MG63 (cell line): ENCODE measurements around the gene PSG2. TPM values are rescaled to one million over a fixed set of nuclear protein-coding genes. Genes with fewer than 3 reads are reported as not detected.
"Not testable (repeated sequence)": the region's sequence is repeated elsewhere in the genome, so short reads cannot be mapped to it uniquely, and the experiment has no call there.

Experiments used
- DNase-seq: peaks from one replicate; pipeline ENCODE4 v3.0.0-alpha.2; 2020
- H3K27me3 ChIP-seq: fragments of 250-450 bp; sonication (Bioruptor Pico); 2 replicates; pipeline ENCODE4 v1.5.1; 2020; ENCODE audit warnings: mild to moderate bottlenecking, moderate library complexity
- H3K36me3 ChIP-seq: fragments of 250-450 bp; sonication (Bioruptor Pico); 2 replicates; pipeline ENCODE4 v1.5.1; 2020; ENCODE audit warnings: mild to moderate bottlenecking, moderate library complexity
- H3K4me3 ChIP-seq: fragments of 250-450 bp; sonication (Bioruptor Pico); 2 replicates; pipeline ENCODE4 v1.5.1; 2020; ENCODE audit warnings: mild to moderate bottlenecking, moderate library complexity
- H3K9me3 ChIP-seq: fragments of 250-450 bp; sonication (Bioruptor Pico); 2 replicates; pipeline ENCODE4 v1.5.1; 2020; ENCODE audit warnings: mild to moderate bottlenecking, moderate library complexity
- total RNA-seq: library from RNA; depleted of rRNA; stranded (reverse); fragments of >200 nt; shearing (Covaris generic); gene quantifications from 2 replicates; pipeline ENCODE4 v1.2.3, GENCODE V29; 2014; ENCODE audit warnings: low replicate concordance; rRNA removed

The PSG2 gene
- total RNA-seq, 1 experiment from 2014 or later: not detected

DNA sequence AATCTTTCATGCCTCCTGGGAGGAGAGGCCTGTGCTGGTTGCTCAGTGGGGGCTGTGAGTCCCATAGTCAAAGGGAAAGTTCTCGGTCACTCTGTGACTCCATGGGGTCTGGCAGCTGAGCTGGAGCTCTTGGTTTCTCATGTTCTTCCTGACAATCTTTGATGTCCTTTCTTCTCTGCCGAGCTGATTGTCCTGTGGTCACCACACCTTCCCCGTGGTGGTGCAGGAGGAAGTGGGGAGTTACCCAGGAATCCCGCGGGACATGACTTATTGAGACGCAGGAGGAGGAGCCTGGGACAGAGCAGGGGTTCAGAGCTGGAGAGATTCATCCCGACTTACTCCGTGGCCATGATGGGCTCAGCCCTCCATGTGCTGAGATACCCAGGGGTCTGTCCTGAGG is 55.4 kb downstream of the PSG2 start:
- not testable (repeated sequence) for H3K4me3 ChIP-seq, DNase-seq, H3K36me3 ChIP-seq, H3K9me3 ChIP-seq, H3K27me3 ChIP-seq

DNA sequence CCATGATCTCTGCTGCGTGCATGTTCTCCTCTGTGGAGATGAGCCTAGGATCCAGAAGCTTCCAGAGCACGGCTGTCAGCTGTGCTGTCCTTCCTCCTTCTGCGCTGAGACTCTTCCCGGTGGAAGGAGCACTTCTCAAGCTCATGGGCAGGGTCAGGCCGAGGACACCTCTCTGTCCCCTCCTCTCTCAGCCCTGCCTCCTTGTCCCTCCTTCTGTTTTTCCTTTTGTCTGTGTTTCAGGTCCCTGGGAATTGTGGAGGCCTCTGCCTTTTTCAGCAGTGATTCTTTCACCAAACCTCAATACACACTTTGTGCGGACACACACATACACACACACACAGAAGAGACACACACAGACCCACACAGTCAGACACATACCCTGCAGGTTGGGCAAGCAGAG is 56.1 kb downstream of the PSG2 start, which contains the start of gene PSG11:
Gene PSG11 (minus strand): TSS at position 101 of the 400 bp plus-strand sequence. CDS start 97 bp downstream, at position 4.
- not testable (repeated sequence) for H3K4me3 ChIP-seq, DNase-seq, H3K36me3 ChIP-seq, H3K27me3 ChIP-seq, H3K9me3 ChIP-seq

DNA sequence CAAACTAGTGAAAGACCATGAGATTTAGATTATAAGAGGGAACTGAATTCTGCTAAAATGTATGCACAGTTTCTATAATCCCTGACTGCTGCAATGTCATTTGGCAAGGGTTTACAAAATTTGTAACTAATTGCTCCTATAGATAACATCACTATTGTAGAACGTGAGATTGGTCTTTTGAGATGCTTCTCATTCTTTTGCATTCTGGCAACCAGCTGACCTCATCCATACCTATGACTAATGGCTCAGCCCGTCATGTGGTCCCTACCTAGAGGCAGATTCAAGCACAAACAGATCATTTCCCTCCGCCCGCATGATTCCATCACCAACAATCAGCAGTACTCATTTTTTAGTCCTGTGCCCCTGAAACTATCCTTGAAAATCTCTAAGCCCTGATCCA is 60.4 kb downstream of the PSG2 start:
- H3K9me3 ChIP-seq, H3K27me3 ChIP-seq, H3K36me3 ChIP-seq, H3K4me3 ChIP-seq: not testable (repeated sequence)
- peak; percentile 94 for DNase-seq

DNA sequence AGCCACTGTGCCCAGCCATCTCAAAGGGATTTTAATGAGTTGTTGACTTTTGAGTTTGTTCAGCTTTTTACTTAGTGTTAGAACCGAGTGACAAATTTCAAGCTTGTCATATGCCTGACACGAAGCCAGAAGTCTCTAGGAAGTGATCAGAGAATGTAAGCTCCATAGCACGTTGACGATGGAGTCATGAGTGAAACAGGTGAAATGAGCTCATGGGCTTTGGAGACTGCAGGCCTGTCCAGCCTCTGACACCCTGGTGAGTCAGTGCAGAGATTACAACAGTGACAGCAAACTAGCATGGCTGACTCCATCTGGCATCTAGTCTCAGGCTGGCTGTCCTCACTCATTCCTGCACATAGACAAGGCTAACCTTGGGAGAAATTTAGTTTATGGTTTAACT is 60.9 kb downstream of the PSG2 start:
- not testable (repeated sequence) for H3K36me3 ChIP-seq, H3K9me3 ChIP-seq, H3K4me3 ChIP-seq, H3K27me3 ChIP-seq
- DNase-seq: peak; percentile 92

GRCh38 chr19:43019588-43019987 is 62.9 kb downstream of the PSG2 start:
- not testable (repeated sequence) for H3K4me3 ChIP-seq, H3K9me3 ChIP-seq, H3K36me3 ChIP-seq, H3K27me3 ChIP-seq, DNase-seq

Other genes starting within 250 kb of the PSG2 start
- gene PSG1, start 203.0 kb downstream of the PSG2 start, total RNA-seq: not detected in 2 replicates
- not detected in 2 replicates for gene PSG6, start 164.8 kb downstream of the PSG2 start, total RNA-seq
- not detected in 2 replicates for gene PSG7, start 145.5 kb downstream of the PSG2 start, total RNA-seq
- not detected in 2 replicates for gene PSG11, start 56.2 kb downstream of the PSG2 start, total RNA-seq
- gene PSG5, start 103.8 kb upstream of the PSG2 start, total RNA-seq: 9.5 and 9.7 TPM in 2 replicates
- gene PSG4, start 122.9 kb upstream of the PSG2 start, total RNA-seq: not detected in 2 replicates
- gene PSG9, start 186.8 kb upstream of the PSG2 start, total RNA-seq: not detected in 2 replicates